GM23248 (cell line): ENCODE results near the gene SKP2. TPM values are rescaled to one million over a fixed set of nuclear protein-coding genes. Genes with fewer than 3 reads are reported as not detected.
A peak's percentile ranks its signal among the peaks of the same experiment; 100 is the strongest.
"Not testable (repeated sequence)": the region's sequence is repeated elsewhere in the genome, so short reads cannot be mapped to it uniquely, and the experiment has no call there.

Experiments used
- DNase-seq: peaks from one replicate; pipeline ENCODE4 v3.0.0-alpha.2; 2015
- H2AFZ ChIP-seq: fragments of 200-600 bp; sonication (generic); 2 replicates; pipeline ENCODE4 v1.6.1; 2016; ENCODE audit warnings: antibody characterized with exemption
- H3F3A ChIP-seq: fragments of 200-600 bp; sonication (generic); 2 replicates; pipeline ENCODE4 v1.6.1; 2016; ENCODE audit warnings: mild to moderate bottlenecking, antibody characterized with exemption, mixed run types; ENCODE audit not compliant: insufficient read depth
- H3K27ac ChIP-seq: fragments of 200-600 bp; sonication (generic); 2 replicates; pipeline ENCODE4 v1.5.1; 2016; ENCODE audit warnings: mild to moderate bottlenecking
- H3K27me3 ChIP-seq: fragments of 200-600 bp; sonication (generic); replicated peaks from 2 replicates; pipeline ENCODE4 v1.6.1; 2016; ENCODE audit warnings: mild to moderate bottlenecking; ENCODE audit not compliant: insufficient read depth
- H3K36me3 ChIP-seq: fragments of 200-600 bp; sonication (generic); 2 replicates; pipeline ENCODE4 v1.6.1; 2016; ENCODE audit warnings: low read depth, mild to moderate bottlenecking
- H3K4me1 ChIP-seq: fragments of 200-600 bp; sonication (generic); 2 replicates; pipeline ENCODE4 v1.6.1; 2016; ENCODE audit warnings: mild to moderate bottlenecking; ENCODE audit not compliant: insufficient read depth
- H3K4me2 ChIP-seq: fragments of 200-600 bp; sonication (generic); one replicate; pipeline ENCODE4 v1.6.1; 2016; ENCODE audit warnings: mild to moderate bottlenecking; ENCODE audit not compliant: unreplicated experiment
- H3K4me3 ChIP-seq: fragments of 200-600 bp; sonication (generic); 2 replicates; pipeline ENCODE4 v1.5.1; 2016; ENCODE audit warnings: mild to moderate bottlenecking
- H3K79me2 ChIP-seq: fragments of 200-600 bp; sonication (generic); 2 replicates; pipeline ENCODE4 v1.6.1; 2016; ENCODE audit warnings: mild to moderate bottlenecking; ENCODE audit not compliant: insufficient read depth
- H3K9ac ChIP-seq: fragments of 200-600 bp; sonication (generic); 2 replicates; pipeline ENCODE4 v1.6.1; 2016; ENCODE audit warnings: mild to moderate bottlenecking
- H3K9me2 ChIP-seq: fragments of 200-600 bp; sonication (generic); 2 replicates; pipeline ENCODE4 v1.6.1; 2016; ENCODE audit warnings: mixed run types, mild to moderate bottlenecking, moderate library complexity; ENCODE audit not compliant: insufficient read depth
- H3K9me3 ChIP-seq: fragments of 200-600 bp; sonication (generic); one replicate; pipeline ENCODE4 v1.6.1; 2017; ENCODE audit warnings: low read depth
- H4K20me1 ChIP-seq: fragments of 200-600 bp; sonication (generic); 2 replicates; pipeline ENCODE4 v1.6.0; 2016; ENCODE audit not compliant: insufficient read depth
- EZH2 ChIP-seq: fragments of 200-600 bp; sonication (generic); IDR thresholded peaks from 2 replicates; pipeline ENCODE4 v1.6.1; 2018; ENCODE audit warnings: antibody characterized with exemption, mild to moderate bottlenecking; ENCODE audit not compliant: insufficient read depth, poor library complexity, severe bottlenecking
- EZH2phosphoT487 ChIP-seq: fragments of 200-600 bp; sonication (generic); IDR thresholded peaks from 2 replicates; pipeline ENCODE4 v1.6.1; 2018; ENCODE audit warnings: antibody characterized with exemption, moderate library complexity, mild to moderate bottlenecking, low read depth; ENCODE audit not compliant: insufficient read depth
- WGBS, 2 experiments: methylation state at CpG; one replicate each; pipeline ENCODE4 v1.1.6; 2015 to 2017; ENCODE audit warnings: low lambda C conversion rate in 2 of 2, low coverage in 1 of 2; ENCODE audit errors: missing lambda C conversion rate in 2 of 2; 5-methylcytosine and 5-hydroxymethylcytosine counted together
- in situ Hi-C: fragments of 300-500 bp; cut with MboI; formaldehyde crosslinking; loops from 2 replicates; pipeline ENCODE4 v1.15.0; 2020
- polyA plus RNA-seq: library from polyadenylated mRNA; unstranded; fragments of >200 nt; fragmentation: Nextera tagmentation; extraction: Ambion mirVana; gene quantifications from 2 replicates; pipeline ENCODE4 v1.2.1, GENCODE V29; 2016
- total RNA-seq: library from RNA; depleted of rRNA; stranded (reverse); fragments of >200 nt; shearing (Covaris generic); gene quantifications from 2 replicates; pipeline ENCODE4 v1.2.3, GENCODE V29; 2014

Gene SKP2
- total and polyA plus RNA-seq, 2 experiments from 2014 or later = 31.5 to 41.6 TPM

- H4K20me1 ChIP-seq = no peaks in the 10 kb centered on the region
Observed at GRCh38 chr5:36181774-36182173, 29.9 kb downstream of the SKP2 start.

GRCh38 chr5:36184408-36184807, 32.5 kb downstream of the SKP2 start:
- H3K27ac ChIP-seq, in situ Hi-C loops, H3K4me3 ChIP-seq, H3K4me2 ChIP-seq, H3K79me2 ChIP-seq, DNase-seq, H3K9ac ChIP-seq, H4K20me1 ChIP-seq, H3F3A ChIP-seq, H3K9me3 ChIP-seq, H3K4me1 ChIP-seq, H3K9me2 ChIP-seq, H3K27me3 ChIP-seq, H2AFZ ChIP-seq: not testable (repeated sequence)
- 97 to 98% methylated on average over 2 of the region's 4 CpGs for WGBS, 2 experiments
- H3K36me3 ChIP-seq = peaks cover 36% of the 10 kb centered on the region

More at GRCh38 chr5:36181774-36182173, 29.9 kb downstream of the SKP2 start:
- Histone ChIP-seq H3K9me3 (no peaks in the 10 kb centered on the region), H3K9me2 (no peaks in the 10 kb centered on the region), H3K79me2 (no peaks in the 10 kb centered on the region), H3K27ac (no peak overlapping the region), H3K27me3 (no peaks in the 10 kb centered on the region), H3K4me1 (no peaks in the 10 kb centered on the region), H3K9ac (no peak overlapping the region), H3F3A (no peaks in the 10 kb centered on the region; the same call in 1 of the 2 replicates), H3K4me3 (no peak overlapping the region), H2AFZ (no peak overlapping the region), H3K4me2 (no peak overlapping the region), H3K36me3 (peaks cover 53% of the 10 kb centered on the region)
- no peak for DNase-seq
- 94 to 100% methylated on average over 2 of the region's 2 CpGs for WGBS, 2 experiments
- TF ChIP-seq EZH2 (no peak), EZH2phosphoT487 (no peak)
- in situ Hi-C loops = no loop called here

- H3K79me2 ChIP-seq = no peaks in the 10 kb centered on the region
- no peak overlapping the region for H3K4me3 ChIP-seq
- no peaks in the 10 kb centered on the region for H4K20me1 ChIP-seq
- no peak for TF ChIP-seq EZH2
- no peak for TF ChIP-seq EZH2phosphoT487
- H3K27me3 ChIP-seq = no peaks in the 10 kb centered on the region
- DNase-seq = no peak
- no peak overlapping the region for H2AFZ ChIP-seq
- peaks cover 5% of the 10 kb centered on the region; the same call in 1 of the 2 replicates for H3F3A ChIP-seq
- H3K36me3 ChIP-seq = peaks cover 43% of the 10 kb centered on the region
- in situ Hi-C loops = no loop called here
- H3K27ac ChIP-seq = no peak overlapping the region
- H3K9ac ChIP-seq = no peak overlapping the region
- H3K4me1 ChIP-seq = no peaks in the 10 kb centered on the region
- H3K9me2 ChIP-seq = no peaks in the 10 kb centered on the region
- no peak overlapping the region for H3K4me2 ChIP-seq
- WGBS, 2 experiments = 98% methylated on average over 5 of the region's 5 CpGs
- H3K9me3 ChIP-seq = no peaks in the 10 kb centered on the region
Observed at GRCh38 chr5:36193746-36194145, 41.8 kb downstream of the SKP2 start.

GRCh38 chr5:36198281-36198680, 46.4 kb downstream of the SKP2 start:
- in situ Hi-C loops = no loop called here
- H3K79me2 ChIP-seq = no peaks in the 10 kb centered on the region
- no peak overlapping the region for H3K4me2 ChIP-seq
- H2AFZ ChIP-seq = no peak overlapping the region
- no peaks in the 10 kb centered on the region for H3K9me2 ChIP-seq
- DNase-seq = peak; percentile 32
- H3K9ac ChIP-seq = no peak overlapping the region
- no peak for TF ChIP-seq EZH2phosphoT487
- TF ChIP-seq EZH2 = no peak
- no peaks in the 10 kb centered on the region for H4K20me1 ChIP-seq
- peaks cover 9% of the 10 kb centered on the region for H3K4me1 ChIP-seq
- H3K9me3 ChIP-seq = no peaks in the 10 kb centered on the region
- H3F3A ChIP-seq = no peaks in the 10 kb centered on the region
- no peaks in the 10 kb centered on the region for H3K27me3 ChIP-seq
- no peak overlapping the region for H3K27ac ChIP-seq
- H3K4me3 ChIP-seq = no peak overlapping the region
- peaks cover 49% of the 10 kb centered on the region for H3K36me3 ChIP-seq

GRCh38 chr5:36198783-36199182, 46.9 kb downstream of the SKP2 start:
- H3K36me3 ChIP-seq = peaks cover 44% of the 10 kb centered on the region
- H3K9me2 ChIP-seq, H3K4me3 ChIP-seq, H3K9ac ChIP-seq, H3K4me1 ChIP-seq, H3F3A ChIP-seq, H3K79me2 ChIP-seq, H3K27ac ChIP-seq, H3K9me3 ChIP-seq, DNase-seq, H2AFZ ChIP-seq, in situ Hi-C loops, H3K4me2 ChIP-seq, H4K20me1 ChIP-seq, H3K27me3 ChIP-seq: not testable (repeated sequence)
- WGBS, 2 experiments = 88 to 92% methylated on average over 2 to 3 of the region's 3 CpGs
